Measurements from ENCODE around the gene IDH3A. TPM values are rescaled to one million over a fixed set of nuclear protein-coding genes. Genes with fewer than 3 reads are reported as not detected.

Gene IDH3A
- total RNA-seq, 4 donors from 2014 or later, result 149 to 369 (median 166) TPM

GRCh38 chr15:78164010-78164409 is 14.8 kb downstream of the IDH3A start:
- no peak for DNase-seq
- Histone ChIP-seq H3K27ac (no peak overlapping the region), H3K4me3 (no peak overlapping the region), H3K36me3 (peaks cover 2 to 93% (median 47%) of the 10 kb centered on the region in 4 donors), H3K4me1 (no peaks in the 10 kb centered on the region), H3K9me3 (no peaks in the 10 kb centered on the region), H3K27me3 (no peaks in the 10 kb centered on the region)
- intact Hi-C loops (cut with DNase I; ENCODE audit: low total_unique reads), result no loop called here
- TF ChIP-seq, protein P1, sequence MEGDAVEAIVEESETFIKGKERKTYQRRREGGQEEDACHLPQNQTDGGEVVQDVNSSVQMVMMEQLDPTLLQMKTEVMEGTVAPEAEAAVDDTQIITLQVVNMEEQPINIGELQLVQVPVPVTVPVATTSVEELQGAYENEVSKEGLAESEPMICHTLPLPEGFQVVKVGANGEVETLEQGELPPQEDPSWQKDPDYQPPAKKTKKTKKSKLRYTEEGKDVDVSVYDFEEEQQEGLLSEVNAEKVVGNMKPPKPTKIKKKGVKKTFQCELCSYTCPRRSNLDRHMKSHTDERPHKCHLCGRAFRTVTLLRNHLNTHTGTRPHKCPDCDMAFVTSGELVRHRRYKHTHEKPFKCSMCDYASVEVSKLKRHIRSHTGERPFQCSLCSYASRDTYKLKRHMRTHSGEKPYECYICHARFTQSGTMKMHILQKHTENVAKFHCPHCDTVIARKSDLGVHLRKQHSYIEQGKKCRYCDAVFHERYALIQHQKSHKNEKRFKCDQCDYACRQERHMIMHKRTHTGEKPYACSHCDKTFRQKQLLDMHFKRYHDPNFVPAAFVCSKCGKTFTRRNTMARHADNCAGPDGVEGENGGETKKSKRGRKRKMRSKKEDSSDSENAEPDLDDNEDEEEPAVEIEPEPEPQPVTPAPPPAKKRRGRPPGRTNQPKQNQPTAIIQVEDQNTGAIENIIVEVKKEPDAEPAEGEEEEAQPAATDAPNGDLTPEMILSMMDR (IDR thresholded peaks at IDR 0.05), result no peak
- no peak for TF ChIP-seq EP300 (IDR thresholded peaks at IDR 0.05; ENCODE audit: low read depth)
- no peak for TF ChIP-seq POLR2A (IDR thresholded peaks at IDR 0.05)
- no peak for TF ChIP-seq POLR2AphosphoS5 (IDR thresholded peaks at IDR 0.05)
- in situ Hi-C loops (cut with MboI; ENCODE audit: low pct_ligation_motif_present in 1 of 4, low pct_unique_long_range_greater_than_20kb in 1 of 4, low sequenced_read_pairs in 3 of 4), result no loop called here
- WGBS, 2 donors (ENCODE audit: low coverage in 1 of 2), result 93 to 100% methylated on average over 1 to 2 of the region's 2 CpGs

GRCh38 chr15:78167227-78167888 is 18.2 kb downstream of the IDH3A start:
- no peak for DNase-seq
- TF ChIP-seq EP300 (IDR thresholded peaks at IDR 0.05; ENCODE audit: low read depth) (no peak), POLR2AphosphoS5 (IDR thresholded peaks at IDR 0.05) (no peak), POLR2A (IDR thresholded peaks at IDR 0.05) (no peak)
- TF ChIP-seq, protein P1 (IDR thresholded peaks at IDR 0.05), result no peak
- H3K27ac ChIP-seq, result no peak overlapping the region
- peaks cover 0 to 89% (median 43%) of the 10 kb centered on the region in 4 donors for H3K36me3 ChIP-seq
- no peaks in the 10 kb centered on the region for H3K4me1 ChIP-seq
- WGBS, 2 donors (ENCODE audit: low coverage in 1 of 2), result 60 to 74% methylated on average over 7 to 10 of the region's 10 CpGs
- in situ Hi-C loops (cut with MboI; ENCODE audit: low pct_ligation_motif_present in 1 of 4, low pct_unique_long_range_greater_than_20kb in 1 of 4, low sequenced_read_pairs in 3 of 4), result no loop called here
- H3K9me3 ChIP-seq, result no peaks in the 10 kb centered on the region
- no peak overlapping the region for H3K4me3 ChIP-seq
- no peaks in the 10 kb centered on the region for H3K27me3 ChIP-seq
- intact Hi-C loops (cut with DNase I; ENCODE audit: low total_unique reads), result no loop called here

GRCh38 chr15:78168608-78169007 is 19.4 kb downstream of the IDH3A start:
- no peaks in the 10 kb centered on the region for H3K4me1 ChIP-seq
- 83 to 86% methylated on average over 5 of the region's 5 CpGs for WGBS, 2 donors (ENCODE audit: low coverage in 1 of 2)
- H3K9me3 ChIP-seq, result no peaks in the 10 kb centered on the region
- H3K27ac ChIP-seq, result no peak overlapping the region
- H3K36me3 ChIP-seq, result peaks cover 0 to 78% (median 38%) of the 10 kb centered on the region in 4 donors
- H3K27me3 ChIP-seq, result no peaks in the 10 kb centered on the region
- TF ChIP-seq, protein P1 (IDR thresholded peaks at IDR 0.05), result no peak
- TF ChIP-seq POLR2A (IDR thresholded peaks at IDR 0.05) (no peak), EP300 (IDR thresholded peaks at IDR 0.05; ENCODE audit: low read depth) (no peak), POLR2AphosphoS5 (IDR thresholded peaks at IDR 0.05) (no peak)
- no peak for DNase-seq
- H3K4me3 ChIP-seq, result no peak overlapping the region
- intact Hi-C loops (cut with DNase I; ENCODE audit: low total_unique reads) (no loop called here), in situ Hi-C loops (cut with MboI; ENCODE audit: low pct_ligation_motif_present in 1 of 4, low pct_unique_long_range_greater_than_20kb in 1 of 4, low sequenced_read_pairs in 3 of 4) (no loop called here)

DNA sequence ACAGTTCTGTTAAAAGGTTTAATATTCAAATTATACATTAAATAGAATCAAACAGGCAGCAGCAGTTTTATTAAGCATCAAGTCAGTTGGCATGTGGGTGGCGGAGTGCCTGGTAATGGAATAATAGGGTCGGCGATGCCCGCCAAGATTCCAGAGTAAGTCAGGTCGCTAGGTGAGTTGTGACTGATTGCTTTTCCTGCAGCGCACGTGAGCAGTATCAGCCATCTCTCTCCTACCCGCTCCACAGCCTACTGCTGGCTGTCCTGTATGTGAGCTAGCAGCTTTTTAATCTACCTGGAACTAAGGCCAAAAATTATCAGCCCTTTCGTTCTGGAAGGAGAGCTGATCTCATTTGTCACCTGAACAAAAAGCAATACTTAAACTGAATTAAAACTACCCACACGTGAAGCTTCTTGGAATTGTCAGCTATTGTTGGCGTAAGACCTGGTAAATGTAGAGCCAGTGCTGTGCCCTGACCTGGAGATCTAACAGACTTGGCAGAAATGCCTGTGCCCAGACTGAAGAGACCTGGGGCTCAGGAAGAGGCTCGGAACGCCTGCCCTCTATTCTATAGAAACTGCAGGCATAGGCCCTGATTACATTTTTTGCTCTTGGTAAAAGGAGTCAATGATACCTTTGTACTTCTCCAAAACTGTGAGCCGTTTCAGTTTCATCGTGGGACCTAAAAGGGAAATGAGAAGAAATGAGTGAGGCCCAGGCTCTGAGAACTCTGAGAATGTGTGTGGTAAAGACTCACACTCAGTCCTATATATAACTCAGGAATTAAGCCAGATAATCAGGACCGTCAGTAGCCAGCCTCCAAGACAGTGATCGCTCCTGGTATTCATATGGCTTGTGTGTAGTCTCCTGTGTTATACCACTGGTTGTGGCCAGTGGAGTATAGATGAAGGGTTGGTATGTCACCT is 21.9 kb downstream of the IDH3A start:
- Histone ChIP-seq H3K27ac (peak overlapping the region in 1 of 4 donors; percentile 24), H3K4me1 (no peaks in the 10 kb centered on the region), H3K36me3 (peaks cover 0 to 56% (median 25%) of the 10 kb centered on the region in 4 donors), H3K27me3 (no peaks in the 10 kb centered on the region), H3K4me3 (no peak overlapping the region), H3K9me3 (no peaks in the 10 kb centered on the region)
- 84 to 88% methylated on average over 14 to 17 of the region's 17 CpGs for WGBS, 2 donors (ENCODE audit: low coverage in 1 of 2)
- in situ Hi-C loops (cut with MboI; ENCODE audit: low pct_ligation_motif_present in 1 of 4, low pct_unique_long_range_greater_than_20kb in 1 of 4, low sequenced_read_pairs in 3 of 4), result no loop called here
- TF ChIP-seq EP300 (IDR thresholded peaks at IDR 0.05; ENCODE audit: low read depth) (no peak), POLR2AphosphoS5 (IDR thresholded peaks at IDR 0.05) (no peak), POLR2A (IDR thresholded peaks at IDR 0.05) (no peak)
- TF ChIP-seq, protein P1 (IDR thresholded peaks at IDR 0.05), result no peak
- intact Hi-C loops (cut with DNase I; ENCODE audit: low total_unique reads), result no loop called here
- DNase-seq, result no peak
